ENCODE measurements around the gene CHD9.
"Not testable (repeated sequence)": the region's sequence is repeated elsewhere in the genome, so short reads cannot be mapped to it uniquely, and the experiment has no call there.

The CHD9 gene

GRCh38 chr16:53047515-53047914 is 7.3 kb upstream of the CHD9 start:
- not testable (repeated sequence) for DNase-seq

- no peak for DNase-seq
These were observed 6.5 kb upstream of the CHD9 start for GRCh38 chr16:53048139-53048915.

- not testable (repeated sequence) for DNase-seq
These were observed 3.5 kb upstream of the CHD9 start for GRCh38 chr16:53051255-53051654.

- no peak for DNase-seq
These were observed 2.0 kb upstream of the CHD9 start, which contains the start of gene CHD9NB for GRCh38 chr16:53052519-53053501. Gene CHD9NB, minus strand, starts transcription at chr16:53052897. Its CDS starts 8,739 bp downstream, at chr16:53044158.

GRCh38 chr16:53053967-53054669 is 673 bp upstream of the CHD9 start:
- DNase-seq = peak; percentile 58

GRCh38 chr16:53055541-53056391 is 975 bp downstream of the CHD9 start:
- peak; percentile 57 for DNase-seq

- DNase-seq = no peak
These were observed 1.6 kb downstream of the CHD9 start for GRCh38 chr16:53056392-53056881.

GRCh38 chr16:53057658-53058057 is 2.9 kb downstream of the CHD9 start:
- no peak for DNase-seq

GRCh38 chr16:53058441-53058840 is 3.6 kb downstream of the CHD9 start:
- DNase-seq = peak; percentile 86

GRCh38 chr16:53058882-53059281 is 4.1 kb downstream of the CHD9 start:
- DNase-seq = peak; percentile 33

- no peak for DNase-seq
These were observed 4.9 kb downstream of the CHD9 start for GRCh38 chr16:53059672-53060071.

- no peak for DNase-seq
These were observed 6.5 kb downstream of the CHD9 start for GRCh38 chr16:53061256-53061655.

- no peak for DNase-seq
These were observed 6.9 kb downstream of the CHD9 start for GRCh38 chr16:53061701-53062159.

GRCh38 chr16:53064081-53064578 is 9.3 kb downstream of the CHD9 start:
- no peak for DNase-seq

- DNase-seq = no peak
These were observed 10.8 kb downstream of the CHD9 start for GRCh38 chr16:53065461-53066061.

- DNase-seq = no peak
These were observed 12.9 kb downstream of the CHD9 start for GRCh38 chr16:53067675-53068074.

- no peak for DNase-seq
These were observed 13.6 kb downstream of the CHD9 start for GRCh38 chr16:53068423-53068833.

GRCh38 chr16:53069772-53070171 is 15.0 kb downstream of the CHD9 start:
- no peak for DNase-seq

GRCh38 chr16:53071748-53072301 is 17.0 kb downstream of the CHD9 start:
- no peak for DNase-seq

GRCh38 chr16:53073022-53073421 is 18.2 kb downstream of the CHD9 start:
- DNase-seq = no peak

- not testable (repeated sequence) for DNase-seq
These were observed 19.5 kb downstream of the CHD9 start for GRCh38 chr16:53074296-53074695.

All from NCI-H82 (cell line).